HG03575 (cell line): ENCODE measurements around the gene PRRT1B.

Experiments used
- ATAC-seq: cut with Tn5 transposase; IDR thresholded peaks from one replicate; pipeline ENCODE4 v1.9.1; 2021; ENCODE audit not compliant: unreplicated experiment, insufficient number of reproducible peaks, low FRiP score; ENCODE audit errors: extremely low read depth

The PRRT1B gene

DNA sequence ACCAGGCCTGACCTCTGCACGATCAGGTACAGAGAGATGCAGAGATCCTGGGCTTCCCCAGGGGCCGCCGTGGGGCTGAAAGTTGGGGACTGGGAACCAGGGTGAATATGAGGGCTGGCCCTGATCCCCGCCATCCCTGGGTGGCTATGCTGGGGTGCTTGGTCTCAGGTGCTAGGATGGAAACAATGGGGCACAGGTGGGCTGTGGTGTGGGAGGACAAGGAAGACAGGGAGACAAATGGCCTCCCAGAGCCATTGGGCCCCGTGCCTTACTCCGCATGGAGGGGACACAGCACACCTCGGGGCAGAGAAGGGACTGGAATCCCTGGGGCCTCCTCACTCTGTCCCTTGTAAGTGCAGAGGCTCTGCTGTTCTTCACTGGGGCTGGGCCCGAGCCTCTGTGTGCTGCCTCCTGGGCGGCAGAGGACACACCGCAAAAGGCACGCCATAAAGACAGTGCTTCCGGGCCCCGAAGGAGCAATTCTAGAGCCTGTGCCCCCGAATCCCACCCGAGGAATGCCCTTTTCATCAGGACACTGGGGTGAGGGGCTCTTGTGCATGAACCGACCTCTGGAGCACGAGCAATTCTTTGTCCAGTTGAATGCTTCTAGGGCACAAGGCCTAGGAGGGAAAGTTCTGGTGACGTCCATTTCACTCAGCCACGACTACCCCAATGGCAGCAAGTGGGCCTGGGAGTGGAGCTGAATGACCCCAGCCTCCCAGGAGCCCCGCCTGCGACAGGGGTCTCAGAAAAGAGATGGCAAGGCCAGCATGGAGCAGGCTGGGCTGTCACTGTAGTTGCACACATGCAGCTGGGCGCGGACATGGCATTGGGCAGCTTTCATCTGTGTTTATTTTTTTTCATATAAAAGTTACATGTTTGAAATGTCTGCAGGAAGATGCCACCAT lies 30.9 kb downstream of the PRRT1B start:
- ATAC-seq = no peak

DNA sequence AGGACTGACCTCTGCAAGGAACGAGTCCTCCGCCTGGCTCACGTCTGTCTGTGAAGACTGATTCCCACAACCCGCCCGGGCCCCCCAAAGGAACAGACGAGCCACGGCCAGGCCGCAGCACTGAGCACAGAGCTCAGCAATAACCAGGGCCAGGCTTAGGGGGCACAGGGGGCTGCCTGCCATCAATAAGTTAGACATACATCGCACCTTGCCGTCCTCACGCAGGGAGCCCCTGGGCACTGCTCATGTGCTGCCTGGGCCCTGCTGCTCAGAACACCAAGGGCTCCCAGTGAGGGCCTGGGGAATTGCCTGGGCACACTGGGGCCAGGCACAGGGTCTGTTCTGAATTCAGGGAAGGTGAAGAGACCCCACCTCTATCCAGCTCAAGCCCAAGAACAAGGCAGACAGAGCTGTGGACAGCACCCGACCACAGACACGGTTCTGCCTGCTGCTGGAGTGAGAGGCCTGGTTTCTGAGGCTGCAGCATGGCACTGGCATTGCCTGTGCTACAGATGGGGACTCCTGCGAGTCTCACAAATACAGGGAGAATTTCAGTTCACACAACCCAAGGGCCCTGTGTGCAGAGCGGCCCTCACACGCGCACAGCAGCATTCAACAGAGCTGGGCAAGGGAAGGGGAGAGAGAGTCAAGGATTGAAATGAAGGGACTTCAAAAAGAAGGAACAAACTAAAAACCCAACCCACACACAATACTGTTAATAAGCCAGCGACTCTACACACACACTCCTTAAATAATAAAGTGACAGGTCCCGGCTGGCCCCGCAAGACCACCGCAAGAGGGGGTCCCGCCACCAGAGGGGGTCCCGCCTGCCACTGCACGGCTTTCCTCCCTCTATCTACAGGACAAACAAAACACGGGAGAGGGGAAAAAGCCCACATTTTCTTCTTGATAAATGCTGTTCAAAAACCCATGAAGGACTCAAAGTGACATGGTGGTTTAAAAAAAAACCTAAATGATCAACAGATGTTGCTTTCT lies 32.0 kb downstream of the PRRT1B start:
- ATAC-seq = no peak

DNA sequence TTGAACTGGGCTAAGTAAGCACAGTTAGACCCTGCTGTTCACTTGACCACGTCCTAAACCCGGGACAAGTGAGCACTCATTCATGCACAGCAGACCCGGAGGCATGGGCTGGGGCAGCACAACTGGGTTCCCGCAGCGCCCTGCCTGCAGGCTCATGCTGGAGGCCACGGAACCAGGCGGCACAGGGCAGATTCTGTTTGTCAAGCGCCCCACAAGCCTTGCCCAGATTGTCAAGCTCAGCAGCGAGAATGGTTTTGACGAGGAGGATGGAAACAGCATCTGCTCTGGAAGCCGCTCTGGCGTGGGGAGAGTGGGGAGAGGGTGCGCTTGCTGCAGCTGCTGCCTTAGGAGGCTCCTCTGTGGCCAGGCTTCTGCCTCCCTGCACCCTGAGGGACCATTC lies 32.7 kb downstream of the PRRT1B start:
- ATAC-seq = no peak

DNA sequence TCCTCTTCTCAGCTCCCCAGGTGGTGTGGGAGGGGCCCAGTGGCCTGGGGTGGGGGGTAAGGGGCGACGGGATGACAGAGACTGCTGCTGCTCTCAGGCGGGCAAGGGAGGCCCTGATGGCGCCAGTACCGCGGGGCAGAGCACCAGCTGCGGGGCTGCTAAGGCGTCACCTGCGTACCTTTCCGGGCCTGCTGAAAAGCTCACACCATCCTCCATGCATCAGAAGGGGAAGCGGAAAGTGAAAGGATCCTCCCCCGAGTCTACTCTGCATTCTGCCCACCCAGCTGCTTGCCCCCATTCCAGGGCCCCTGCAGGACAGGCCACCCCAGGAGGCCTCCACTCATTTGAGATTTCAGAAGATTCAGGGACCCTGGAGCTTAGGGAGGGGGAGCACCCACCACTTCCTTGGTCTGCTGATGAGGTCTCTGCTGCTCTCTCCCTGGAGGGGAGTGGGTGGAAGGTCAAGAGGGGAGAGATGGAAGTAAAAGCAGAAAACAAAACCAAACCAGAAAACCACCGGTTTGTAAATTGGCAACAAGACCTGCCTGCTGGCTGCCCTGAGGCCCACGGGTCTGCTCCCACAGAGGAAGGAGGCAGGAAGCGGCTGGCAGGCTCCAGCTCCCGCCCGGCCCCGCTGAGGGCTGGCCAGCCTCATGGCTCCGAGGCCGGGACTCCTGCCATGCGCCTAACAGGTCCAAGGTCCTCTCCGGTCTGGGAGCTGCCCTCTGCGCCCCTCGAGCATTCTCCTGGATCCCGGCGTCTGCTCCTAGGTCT lies 33.6 kb downstream of the PRRT1B start:
- no peak for ATAC-seq

DNA sequence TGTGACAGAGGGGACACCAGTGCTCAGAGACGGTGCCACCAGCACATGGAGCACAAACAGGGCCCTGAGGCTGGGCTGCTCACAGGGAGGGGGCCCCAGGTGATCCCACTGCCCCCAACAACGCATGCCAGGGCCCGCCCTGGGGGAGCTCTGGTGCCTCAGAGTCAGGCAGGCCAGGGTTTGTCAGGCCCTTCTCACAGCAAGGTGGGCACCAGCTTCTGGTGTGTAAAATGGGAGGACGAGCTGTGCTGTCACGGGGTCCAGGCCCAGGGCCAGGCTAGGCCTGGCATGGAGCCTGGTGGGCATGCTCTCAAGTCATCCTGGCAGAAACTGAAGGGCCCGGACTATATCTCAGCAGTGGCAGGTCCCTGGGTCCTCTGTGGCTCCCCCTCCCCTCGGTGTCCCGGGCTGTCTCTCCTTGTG lies 34.5 kb downstream of the PRRT1B start:
- ATAC-seq = no peak

DNA sequence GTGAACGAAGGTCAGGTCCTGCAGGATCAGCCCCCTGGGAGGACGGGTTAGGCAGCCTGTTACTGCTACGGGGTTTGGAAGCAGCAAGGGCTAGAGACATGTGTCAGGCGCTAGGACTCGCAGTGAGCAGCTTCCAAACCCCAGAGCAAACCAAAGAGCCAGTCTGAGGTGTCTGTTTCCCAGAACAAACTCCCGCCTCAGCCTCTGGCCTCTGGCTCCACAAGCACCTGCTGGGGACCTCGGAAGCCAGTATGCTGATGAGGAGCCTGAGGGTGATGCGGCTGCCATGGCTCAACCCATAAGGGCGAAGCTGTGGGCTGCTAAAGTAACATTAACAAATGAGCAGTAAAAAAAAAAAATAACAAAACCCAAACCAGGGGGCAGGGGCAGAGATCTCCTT lies 35.0 kb downstream of the PRRT1B start:
- no peak for ATAC-seq

DNA sequence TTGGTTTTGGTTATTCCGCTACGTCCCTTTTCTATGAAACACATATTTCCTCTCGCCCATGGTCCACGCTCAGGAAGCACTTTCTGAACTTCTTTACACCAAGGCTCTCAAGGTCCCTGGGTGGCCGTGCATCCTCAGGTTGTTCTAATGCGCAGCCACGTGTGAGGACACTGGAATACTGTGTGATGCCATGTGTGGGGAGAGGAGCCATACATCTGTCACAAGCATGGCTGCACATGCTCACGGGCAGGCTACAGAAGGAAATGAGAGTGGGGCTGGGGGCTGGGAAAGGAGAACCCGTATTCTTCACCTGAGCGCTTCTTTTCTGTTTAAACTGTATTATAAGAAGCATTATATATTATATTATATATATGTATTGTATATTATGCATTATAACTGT lies 36.7 kb downstream of the PRRT1B start:
- ATAC-seq = no peak

DNA sequence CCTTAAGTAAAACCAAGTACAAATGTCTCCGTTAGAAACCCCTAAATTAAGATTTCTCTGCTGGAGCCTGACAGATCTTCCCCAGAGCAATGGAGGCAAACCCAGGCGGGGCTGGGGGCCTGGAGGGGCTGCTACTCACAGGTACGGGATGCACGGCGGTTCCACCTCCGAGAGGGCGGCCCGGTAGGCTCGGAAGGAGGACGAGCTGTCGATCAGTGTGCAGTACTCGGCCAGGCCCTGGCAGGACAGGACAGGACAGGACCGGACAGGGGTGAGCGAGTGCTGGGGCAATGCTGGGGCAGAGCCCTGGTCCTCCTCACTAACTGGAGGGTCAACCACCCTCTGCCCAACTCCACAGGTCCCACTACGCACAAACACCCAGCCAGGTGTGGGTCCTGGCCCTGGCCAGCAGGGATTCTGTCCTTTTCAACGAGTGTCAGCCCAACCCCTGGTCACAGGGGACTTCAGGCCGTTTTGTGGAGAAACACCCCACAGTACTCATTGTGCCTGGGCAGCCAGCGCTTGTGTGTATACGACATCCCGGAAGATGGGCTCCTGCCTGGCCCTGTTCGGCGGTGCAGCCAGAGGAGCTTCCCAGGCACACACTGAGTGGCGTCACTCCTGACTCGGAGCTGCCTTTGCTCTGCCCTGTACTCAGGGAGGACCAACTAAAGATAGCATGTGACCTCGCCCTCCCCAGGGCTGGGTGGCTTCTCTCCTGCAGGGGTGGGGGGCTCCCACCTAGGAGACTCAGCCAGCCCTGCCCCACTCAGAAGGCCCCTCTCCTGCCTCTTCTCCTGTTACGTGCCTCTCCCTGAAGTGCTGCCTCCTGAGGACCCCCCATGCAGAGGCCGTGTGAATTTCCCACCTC lies 37.4 kb downstream of the PRRT1B start:
- no peak for ATAC-seq

DNA sequence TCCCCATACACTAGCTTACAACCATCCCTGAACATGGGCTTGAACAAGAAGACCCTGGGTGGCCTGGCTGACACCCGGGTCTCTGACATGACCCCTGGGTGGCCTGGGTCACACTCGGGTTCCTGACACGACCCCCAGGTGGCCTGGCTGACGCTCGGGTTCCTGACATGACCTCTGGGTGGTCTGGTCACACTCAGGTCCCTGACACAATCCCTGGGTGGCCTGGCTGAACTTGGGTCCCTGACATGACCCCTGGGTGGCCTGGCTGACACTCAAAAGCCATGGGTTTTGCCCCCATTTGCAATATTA lies 38.0 kb downstream of the PRRT1B start:
- ATAC-seq = no peak

DNA sequence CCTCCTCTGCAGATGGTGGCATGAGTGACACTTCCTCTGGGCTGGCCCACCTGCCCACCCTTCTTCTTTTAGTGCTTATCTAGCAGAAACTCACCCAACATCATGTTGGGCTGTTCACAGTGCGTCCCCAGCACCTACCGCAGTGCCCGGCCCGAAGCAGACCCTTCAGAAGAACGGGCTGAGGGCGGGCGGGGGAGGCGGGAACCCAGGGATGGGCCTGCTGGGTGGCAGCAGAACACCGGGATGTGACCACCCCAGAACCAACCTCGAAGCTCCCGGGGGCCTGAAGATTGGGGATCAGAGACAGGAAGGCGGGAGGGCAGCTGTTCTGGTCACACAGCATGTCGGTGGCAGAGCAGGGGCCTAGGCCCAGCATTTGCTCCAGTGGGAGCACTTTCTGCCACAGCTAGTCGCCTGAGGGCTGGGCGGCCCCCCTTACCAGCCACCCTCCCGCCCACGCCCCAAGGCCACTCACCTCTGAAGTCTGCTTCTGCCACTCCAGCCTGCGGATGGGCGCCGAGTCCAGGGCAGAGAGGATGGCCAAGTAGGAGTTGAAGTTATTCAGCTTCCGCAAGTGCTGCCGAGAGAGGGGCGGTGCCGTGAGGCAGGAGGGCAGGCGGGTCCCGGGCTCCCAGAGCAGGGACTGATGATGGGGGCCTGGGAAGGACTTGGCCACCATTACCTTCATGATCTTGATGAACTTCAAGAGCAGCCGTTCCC lies 38.7 kb downstream of the PRRT1B start:
- no peak for ATAC-seq

DNA sequence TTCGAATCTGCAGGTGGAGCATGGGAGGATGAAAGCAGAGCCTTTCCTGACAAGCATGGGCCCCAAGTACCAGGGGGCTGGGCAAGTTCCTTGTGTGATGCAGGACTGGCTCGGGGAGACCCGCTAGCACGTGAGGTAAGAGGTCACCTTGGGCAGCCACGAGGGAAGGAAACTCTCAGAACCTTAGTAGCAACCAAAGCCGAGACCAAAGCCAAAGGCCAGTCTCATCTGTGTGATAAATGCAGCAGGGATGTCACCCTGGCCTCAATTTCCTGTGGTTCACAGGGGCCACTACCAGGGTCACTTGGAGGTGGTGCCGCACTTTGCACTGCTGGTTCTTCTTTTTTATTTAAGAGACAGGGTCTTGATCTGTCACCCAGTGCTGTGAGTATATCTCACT lies 39.5 kb downstream of the PRRT1B start:
- no peak for ATAC-seq

DNA sequence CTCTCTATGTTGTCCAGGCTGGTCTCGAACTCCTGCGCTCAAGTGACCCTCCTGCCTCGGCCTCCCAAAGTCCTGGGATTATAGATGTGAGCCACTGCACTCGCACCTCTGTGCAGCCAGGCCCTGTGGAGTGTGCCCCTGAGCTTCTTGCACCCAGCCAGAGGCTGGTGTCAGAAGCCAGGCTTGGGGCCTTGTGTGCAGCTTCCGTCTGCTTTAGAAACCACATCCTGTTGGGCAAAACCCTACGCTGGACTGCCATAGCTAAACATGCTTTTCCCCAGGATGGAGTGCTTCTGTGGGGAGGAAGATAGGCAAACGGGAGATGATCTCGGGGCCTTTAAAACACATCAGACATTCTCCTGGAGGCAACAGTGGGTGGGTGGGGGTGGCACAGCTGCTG lies 40.1 kb downstream of the PRRT1B start:
- no peak for ATAC-seq

DNA sequence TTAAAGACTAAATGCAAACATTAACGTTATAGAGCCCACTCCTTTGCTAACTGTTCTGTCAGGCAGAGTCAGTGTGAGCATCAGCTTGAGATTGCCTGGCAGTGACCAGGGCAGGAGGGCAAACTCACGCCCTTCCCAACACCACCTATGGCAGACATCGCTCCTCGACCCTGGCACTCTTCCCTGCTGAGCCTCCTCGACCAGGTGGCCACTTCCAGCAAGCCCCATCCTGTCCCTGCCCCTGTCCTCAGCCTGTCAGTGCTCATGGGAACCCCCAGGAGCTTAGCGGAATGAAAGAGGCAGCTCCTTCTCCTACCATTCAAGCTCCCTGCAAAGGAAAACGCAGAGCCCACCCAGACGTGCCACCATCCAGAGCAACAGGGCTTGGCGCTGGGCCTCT lies 42.0 kb downstream of the PRRT1B start:
- ATAC-seq = no peak

DNA sequence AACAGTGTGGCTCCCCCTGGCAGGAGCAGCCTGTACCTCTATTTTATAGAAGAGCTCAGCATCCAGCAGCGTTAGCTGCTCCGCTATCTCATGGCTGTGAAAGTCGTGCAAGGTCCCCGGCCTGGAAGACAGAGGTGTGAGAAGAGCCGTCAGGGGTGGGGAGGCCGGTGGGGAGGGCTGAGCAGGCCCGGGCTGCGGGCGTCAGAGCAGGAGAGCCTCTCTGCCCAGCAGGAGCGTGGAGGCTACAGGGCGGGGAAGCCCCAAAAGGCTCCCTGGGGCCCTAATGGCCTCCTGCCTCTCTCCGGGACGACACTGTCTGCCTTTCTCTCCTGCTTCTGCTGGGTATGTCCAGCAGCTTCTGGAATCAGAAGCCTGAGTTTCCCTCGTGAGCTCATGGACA lies 42.6 kb downstream of the PRRT1B start:
- ATAC-seq = no peak

DNA sequence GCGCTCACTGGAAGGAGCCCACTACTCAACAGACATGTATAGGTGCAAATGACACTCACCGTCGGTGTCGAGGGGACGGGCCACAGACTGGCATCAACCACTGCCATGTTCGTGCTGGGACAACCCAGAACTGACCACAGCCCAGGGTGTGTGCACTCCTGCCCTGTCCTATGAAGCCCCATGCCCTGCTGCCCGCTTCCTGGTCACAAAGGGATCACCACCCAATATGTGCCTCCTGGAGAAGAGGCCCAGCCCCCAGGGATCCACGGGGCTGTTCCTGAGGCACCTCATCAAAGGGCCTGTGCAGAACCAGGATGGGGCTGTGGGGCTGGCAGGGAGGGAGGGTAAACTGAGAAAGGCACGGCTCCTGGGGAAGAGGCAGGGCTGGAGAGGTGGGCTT lies 43.1 kb downstream of the PRRT1B start:
- no peak for ATAC-seq

DNA sequence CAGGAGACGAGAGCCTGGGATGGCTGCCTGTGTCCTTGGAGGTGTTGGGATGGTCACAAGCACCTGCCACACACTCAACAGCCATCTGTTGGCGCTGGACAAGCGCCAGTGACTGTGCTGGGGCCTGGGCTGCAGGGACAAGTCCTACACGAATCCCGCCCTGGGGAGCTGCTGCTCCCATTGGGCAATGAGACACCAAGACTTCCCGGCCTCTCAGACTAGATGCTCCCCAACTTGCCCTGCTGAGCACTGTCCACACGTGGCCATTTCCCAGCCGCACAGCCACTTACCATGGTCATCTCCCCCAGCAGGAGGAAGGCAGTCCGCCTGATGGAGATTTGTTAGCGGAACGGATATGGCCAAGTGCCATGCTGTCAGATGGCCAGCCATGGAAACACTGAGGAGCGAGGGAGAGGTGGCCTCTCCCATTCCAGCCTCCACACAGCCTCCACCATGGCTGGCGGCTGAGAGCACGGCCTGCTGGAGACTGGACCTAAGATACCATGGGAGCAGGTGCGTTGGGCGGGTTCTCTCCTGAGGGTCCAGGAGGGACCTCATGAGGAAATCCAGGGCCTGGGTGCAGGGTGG lies 43.9 kb downstream of the PRRT1B start:
- no peak for ATAC-seq

DNA sequence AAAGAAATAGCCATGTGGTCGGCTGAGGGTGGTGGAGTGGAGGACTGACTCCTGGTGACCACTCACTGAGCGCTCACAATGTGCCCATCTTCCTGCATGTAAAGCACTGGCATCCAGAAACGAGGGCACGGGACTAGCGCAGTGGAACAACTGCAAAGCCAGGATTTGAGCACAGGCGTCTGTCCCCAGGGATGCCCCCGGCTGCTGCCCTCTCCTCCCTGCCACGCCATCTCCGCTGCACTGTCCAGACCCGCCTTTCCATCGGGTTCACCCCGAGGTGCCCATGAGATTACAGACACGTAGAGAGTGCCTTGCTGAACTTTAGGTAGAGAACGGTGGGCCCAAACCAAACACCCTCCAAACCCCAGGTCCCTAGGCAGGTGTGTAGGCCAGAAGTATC lies 44.7 kb downstream of the PRRT1B start:
- no peak for ATAC-seq

DNA sequence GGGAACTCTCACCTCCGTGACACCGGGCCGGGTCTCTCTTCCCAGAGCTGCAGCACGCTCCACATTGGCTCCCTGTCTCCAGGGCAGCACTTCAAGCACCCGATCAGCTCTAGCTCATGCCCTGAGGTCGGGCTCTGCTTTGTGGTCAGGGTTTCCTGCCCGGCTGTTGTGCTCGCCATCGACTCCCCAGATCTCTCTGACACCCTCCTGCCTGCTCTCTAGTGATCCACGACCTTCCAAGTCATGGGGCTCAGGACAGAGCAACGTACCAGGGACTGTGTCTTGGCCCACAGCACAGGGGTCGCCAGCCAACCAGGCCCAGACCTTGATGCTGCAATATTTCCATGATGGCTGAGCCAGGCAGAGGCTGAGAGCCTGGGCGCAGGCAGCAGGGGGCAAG lies 45.1 kb downstream of the PRRT1B start:
- no peak for ATAC-seq
